ENCODE results near the gene SORCS2.

DNA sequence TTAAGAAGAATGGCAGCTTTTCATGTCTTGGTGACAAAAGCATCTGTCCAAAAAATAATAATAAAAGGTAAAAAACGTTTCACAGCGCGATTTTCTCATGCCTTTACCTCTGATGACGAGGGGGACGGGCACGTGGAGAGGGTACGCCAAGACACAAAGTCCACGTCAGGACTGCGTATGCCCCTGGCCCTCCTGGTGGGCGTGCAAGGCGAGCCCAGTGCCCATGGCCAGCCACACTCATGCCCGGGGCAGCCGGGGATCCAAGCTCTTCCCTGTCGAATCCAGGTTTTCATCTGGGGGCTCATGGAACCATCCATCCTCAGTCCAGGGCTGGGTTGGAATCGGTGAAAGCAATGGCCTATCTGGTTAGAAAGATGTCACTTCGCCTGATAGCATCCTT, 570.8 kb downstream of the SORCS2 start:
- TF ChIP-seq, protein P1, sequence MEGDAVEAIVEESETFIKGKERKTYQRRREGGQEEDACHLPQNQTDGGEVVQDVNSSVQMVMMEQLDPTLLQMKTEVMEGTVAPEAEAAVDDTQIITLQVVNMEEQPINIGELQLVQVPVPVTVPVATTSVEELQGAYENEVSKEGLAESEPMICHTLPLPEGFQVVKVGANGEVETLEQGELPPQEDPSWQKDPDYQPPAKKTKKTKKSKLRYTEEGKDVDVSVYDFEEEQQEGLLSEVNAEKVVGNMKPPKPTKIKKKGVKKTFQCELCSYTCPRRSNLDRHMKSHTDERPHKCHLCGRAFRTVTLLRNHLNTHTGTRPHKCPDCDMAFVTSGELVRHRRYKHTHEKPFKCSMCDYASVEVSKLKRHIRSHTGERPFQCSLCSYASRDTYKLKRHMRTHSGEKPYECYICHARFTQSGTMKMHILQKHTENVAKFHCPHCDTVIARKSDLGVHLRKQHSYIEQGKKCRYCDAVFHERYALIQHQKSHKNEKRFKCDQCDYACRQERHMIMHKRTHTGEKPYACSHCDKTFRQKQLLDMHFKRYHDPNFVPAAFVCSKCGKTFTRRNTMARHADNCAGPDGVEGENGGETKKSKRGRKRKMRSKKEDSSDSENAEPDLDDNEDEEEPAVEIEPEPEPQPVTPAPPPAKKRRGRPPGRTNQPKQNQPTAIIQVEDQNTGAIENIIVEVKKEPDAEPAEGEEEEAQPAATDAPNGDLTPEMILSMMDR (conservative IDR thresholded peaks at IDR 0.05; ENCODE audit: low read depth, low read length), result no peak
- TF ChIP-seq EZH2 (IDR thresholded peaks at IDR 0.05; ENCODE audit: low read length, unreplicated experiment) (no peak), EZH2phosphoT487 (IDR thresholded peaks at IDR 0.05; ENCODE audit: borderline replicate concordance, low read length) (no peak)

Measured in PC-3 (cell line).